GM18951 (cell line): ENCODE measurements around the gene TYW5.

ENCODE experiments used
- POLR2A ChIP-seq: IDR thresholded peaks from 4 replicates; pipeline ENCODE4 v1.6.1; 2011; ENCODE audit warnings: mild to moderate bottlenecking; ENCODE audit not compliant: insufficient read length, insufficient read depth; ENCODE audit errors: extremely low read depth
- in situ Hi-C: fragments of 300-500 bp; cut with MboI; formaldehyde crosslinking; loops from one replicate; pipeline ENCODE4 v1.12.0; 2022; ENCODE audit warnings: low sequenced_read_pairs, mixed read lengths, inconsistent platforms; ENCODE audit not compliant: unreplicated experiment

TYW5 gene

DNA sequence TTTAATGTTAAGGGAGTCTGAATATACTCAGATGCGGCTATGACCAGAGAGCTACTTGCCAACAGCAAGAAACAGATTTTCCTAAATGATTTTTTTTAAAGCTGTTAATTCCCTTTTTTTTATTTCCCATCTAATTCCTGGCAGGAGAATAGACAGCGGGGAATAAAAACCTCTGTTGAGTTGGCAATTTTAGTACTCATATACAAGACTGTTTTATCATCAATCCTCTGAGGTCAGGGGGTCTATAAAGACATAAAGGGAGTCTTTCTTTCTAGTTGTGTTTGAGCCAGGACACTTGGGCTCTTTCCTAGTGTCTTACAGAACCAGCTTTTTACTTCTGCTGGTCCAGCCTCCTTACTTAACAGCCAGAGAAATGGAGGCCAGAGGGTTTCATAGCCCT, 29.5 kb upstream of the TYW5 start:
- TF ChIP-seq POLR2A: no peak
- in situ Hi-C loops: no loop called here

DNA sequence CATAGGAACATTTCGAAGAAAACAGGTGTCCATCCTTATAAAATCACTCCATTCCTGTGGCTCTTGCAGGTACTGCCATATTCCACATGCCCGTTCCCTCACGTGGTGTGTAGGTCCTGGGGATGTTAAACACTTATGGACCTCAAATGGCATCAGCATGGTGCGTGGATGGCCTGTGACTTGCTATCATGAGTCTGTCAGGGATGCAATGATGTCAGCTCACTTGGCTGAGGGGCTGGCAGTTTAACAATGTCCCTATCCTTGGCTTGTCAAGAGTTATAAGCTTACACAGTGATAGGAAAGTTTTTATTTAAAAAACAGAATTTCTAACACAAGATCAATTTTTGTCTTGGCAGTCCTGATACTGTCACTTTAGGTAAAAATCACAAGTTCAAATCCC, 28.9 kb upstream of the TYW5 start:
- in situ Hi-C loops: no loop called here
- no peak for TF ChIP-seq POLR2A

DNA sequence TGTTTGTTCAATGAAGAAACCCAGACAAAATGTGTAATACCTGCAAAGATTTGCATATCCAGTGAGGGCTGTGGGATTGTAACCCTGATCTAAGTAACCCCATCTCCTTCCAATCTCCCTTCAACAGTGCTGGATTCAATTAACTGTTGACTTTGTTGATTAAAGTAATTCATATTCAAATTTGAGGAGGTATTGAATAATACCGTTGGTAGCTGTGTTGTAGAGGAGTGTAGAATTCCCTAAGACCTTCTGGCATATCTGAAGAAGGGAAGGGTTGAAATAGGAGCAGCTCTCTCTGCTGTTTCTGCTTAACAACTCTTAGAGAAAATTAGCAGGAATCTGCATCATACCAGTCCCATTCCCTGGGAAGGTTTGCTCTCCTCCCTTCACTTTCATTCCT, 28.2 kb upstream of the TYW5 start:
- in situ Hi-C loops: no loop called here
- TF ChIP-seq POLR2A: no peak

DNA sequence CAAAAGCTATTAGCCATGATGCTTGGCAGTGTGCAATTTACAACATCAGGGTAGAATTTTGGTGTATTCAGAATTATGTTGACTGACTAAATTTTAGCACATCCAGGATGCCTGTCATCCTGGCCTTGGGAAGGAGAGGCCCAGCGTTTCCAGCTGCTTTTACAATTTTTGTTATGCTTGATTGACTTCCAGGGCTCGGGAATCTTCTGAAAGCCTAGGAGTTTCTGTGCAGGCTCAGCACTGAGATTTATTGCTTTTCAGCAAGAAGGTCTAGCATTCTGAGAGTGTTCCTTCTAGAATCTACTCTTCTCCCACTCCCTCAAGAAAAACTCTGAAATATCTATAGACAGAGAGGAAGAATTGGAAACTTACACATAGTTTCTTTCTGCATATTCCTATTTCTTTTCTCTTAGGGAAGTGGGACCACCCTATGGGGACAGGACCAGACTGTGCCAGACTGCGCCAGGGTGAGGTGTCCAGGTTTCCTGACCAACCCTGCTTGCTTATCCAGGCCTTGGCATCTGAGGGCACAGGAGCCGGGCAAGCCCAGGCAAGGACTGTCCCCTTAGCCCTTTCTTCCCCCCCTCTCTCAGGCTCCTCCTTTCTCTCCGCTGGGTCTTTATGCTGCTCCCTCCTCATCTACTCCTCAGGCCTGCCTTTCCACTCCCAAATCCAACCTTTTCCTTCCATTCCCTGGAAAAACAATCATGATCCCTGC, 27.0 kb upstream of the TYW5 start:
- in situ Hi-C loops: no loop called here
- no peak for TF ChIP-seq POLR2A

DNA sequence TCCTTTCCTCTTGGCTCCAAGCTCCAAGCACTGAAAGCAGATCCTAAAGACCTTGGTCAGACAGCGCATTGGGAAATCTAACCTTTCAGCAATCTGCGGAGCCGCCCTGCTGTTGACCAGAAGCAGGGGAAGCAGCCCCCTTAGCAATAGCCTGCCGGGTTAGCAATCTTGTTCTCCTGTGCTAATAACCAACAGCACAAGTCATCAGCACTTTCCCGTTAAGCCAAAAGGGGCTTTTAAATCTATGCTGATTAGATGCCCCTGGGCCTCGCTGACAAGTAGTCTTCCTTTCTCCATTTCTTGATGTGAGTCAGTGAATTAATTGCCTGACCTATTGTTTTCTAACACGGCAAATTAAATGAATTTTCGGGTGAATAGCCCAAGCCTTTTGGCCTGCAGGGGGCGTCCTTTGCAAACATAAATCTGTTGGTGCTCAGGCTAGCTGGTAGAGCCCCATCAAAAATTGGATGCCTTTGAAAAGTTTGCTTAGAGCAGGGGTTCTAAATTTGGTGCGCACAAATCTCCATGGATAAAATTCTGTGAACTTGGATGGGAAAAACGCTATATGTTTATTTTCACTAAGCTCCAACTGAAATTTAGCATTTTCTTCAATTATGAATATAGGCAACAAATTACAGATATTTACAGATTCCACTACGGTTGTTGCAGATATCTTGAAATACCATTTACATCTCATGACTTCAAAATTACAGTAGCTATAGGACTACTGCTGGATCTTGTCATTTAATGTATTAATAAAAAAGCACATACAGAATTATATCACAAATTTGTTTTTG, 24.7 kb upstream of the TYW5 start:
- in situ Hi-C loops: loop anchor here (5.0 kb wide), 1 partner anchor 497 kb away; no protein-coding TSS in a partner anchor

DNA sequence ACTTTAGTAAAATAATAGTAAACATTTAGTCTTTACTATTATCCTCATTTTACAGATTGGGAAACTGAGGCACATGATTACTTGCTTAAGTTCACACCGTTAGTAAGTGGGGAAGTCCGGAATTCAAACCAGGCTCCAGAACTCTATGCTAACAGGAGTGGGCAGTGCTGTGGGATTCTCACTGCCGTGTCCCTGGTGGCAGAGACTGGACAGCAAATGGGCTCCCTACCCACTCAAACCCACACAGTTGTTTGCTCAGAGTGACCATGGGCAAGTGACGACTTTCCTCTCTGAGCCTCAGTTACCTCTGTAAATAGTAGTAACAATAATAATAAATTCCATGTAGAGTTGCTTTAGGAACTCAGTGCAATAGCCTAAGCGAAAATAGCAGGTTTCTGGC, 24.1 kb upstream of the TYW5 start:
- in situ Hi-C loops: loop anchor here (5.0 kb wide), 1 partner anchor 498 kb away; no protein-coding TSS in a partner anchor

More for the DNA sequence above, 24.7 kb upstream of the TYW5 start:
- no peak for TF ChIP-seq POLR2A

DNA sequence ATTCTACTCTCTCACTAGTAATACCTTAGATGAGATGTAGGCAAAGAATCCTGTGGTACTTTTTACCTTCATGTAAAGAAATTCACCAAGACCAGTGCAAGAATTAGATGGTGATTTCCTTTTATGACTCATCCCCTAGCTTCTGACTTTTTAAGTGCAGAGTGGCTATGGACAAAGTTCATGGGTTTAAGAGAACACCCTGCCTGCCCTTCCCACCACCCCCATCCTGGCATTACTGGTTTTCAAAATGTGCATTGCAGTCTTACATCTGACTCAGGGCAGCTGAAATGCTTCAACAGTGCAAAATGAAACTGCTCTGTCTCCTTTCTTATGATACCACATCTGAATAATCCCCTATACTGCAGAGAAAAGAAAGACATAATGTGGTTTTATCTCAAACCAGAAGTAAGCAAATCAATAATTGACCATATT, 22.7 kb upstream of the TYW5 start:
- in situ Hi-C loops: loop anchor here (5.0 kb wide), 1 partner anchor 499 kb away; no protein-coding TSS in a partner anchor
- no peak for TF ChIP-seq POLR2A

More for the DNA sequence above, 24.1 kb upstream of the TYW5 start:
- no peak for TF ChIP-seq POLR2A

DNA sequence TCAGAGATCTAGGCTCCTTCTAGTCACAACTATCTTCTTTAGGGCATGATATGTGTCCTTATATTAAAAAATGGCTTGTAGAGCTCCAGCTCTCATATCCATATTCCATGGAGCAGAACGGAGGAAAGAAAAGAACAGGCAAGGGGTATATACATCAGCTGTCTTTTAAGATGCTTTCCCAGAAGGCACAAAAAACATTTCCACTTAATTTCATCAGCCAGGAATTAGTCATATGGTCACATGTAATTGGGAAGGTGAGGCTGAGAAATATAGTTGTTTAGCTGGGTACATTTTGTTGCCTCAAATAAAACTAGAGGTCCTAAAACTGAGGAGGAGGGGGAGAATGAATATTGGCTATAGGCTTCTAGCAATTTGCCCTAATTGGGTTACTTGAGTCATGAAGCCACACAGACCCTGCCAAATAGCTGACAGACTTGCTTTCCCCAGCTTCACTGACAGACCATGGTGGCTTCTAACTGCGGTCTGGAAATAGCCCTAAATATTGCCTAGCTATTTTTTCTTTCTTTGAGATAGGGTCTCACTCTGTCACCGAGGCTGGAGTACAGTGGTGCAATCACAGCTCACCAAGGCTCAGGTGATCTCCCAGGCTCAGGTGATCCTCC, 20.1 kb upstream of the TYW5 start:
- in situ Hi-C loops: loop anchor here (5.0 kb wide), 1 partner anchor 502 kb away; no protein-coding TSS in a partner anchor

DNA sequence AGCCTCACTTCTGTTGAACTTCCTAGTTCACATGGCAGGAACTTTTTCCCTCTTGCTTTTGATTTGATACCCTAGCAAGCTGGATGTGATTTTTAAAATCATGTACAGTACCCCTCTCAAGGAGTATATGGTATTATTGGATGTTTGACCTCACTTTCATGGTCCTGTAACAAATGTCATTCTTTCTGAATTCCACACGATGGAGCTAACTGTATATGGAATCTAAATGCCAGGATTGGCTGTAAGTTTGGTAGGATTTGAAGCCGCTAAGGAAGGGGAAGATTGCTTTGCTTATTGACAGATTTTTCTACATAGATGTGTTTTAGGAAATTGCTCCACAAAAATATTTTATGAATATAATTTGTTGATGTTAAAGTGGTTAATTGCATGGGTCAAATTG, 18.4 kb upstream of the TYW5 start:
- in situ Hi-C loops: loop anchor here (25.0 kb wide), 1 partner anchor 739 kb away; no protein-coding TSS in a partner anchor
- TF ChIP-seq POLR2A: no peak

More for the DNA sequence above, 20.1 kb upstream of the TYW5 start:
- no peak for TF ChIP-seq POLR2A

DNA sequence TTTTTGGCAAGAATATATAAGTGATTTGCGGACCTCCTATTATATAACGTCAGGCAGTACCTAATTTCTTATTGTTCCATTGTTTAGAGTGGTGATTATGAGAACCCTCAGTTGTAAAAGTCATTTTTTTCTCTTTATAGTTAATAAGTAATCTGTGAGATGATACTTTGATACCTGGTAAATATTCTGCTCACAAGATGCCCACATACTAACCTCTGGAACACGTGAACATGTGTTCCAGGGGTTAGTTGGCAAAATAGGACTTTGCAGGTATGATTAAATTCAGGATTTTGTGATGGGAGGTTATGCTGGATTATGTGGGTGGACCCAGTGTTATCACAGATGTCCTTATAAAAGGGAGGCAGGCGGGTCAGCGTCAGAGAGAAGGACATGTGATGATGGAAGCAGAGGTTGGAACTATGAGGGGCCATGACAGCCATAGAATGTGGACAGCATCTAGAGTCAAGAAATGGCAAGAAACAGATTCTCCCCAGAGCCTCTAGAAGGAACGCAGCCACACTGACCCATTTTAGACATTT, 16.9 kb upstream of the TYW5 start:
- TF ChIP-seq POLR2A: no peak
- in situ Hi-C loops: loop anchor here (25.0 kb wide), 1 partner anchor 740 kb away; no protein-coding TSS in a partner anchor

DNA sequence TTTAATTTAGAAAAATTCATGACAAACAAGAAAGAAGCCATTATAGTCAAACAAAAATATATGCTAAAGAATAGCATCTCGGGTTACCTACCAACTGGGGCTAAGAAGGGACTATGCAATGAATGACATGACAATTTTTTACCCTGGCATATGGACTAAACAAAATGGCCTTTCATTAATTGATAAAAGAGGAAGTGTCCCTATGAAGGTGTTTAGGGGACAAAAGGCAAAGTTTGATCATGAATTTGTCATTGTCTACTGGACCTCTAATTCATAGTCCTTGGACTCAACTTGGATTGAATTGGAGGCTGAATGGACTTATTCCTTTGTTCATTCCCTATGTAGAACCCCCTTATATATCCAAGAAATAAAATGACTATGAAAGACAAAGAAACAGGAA, 12.8 kb upstream of the TYW5 start:
- in situ Hi-C loops: loop anchor here (25.0 kb wide), 1 partner anchor 744 kb away; no protein-coding TSS in a partner anchor
- no peak for TF ChIP-seq POLR2A

DNA sequence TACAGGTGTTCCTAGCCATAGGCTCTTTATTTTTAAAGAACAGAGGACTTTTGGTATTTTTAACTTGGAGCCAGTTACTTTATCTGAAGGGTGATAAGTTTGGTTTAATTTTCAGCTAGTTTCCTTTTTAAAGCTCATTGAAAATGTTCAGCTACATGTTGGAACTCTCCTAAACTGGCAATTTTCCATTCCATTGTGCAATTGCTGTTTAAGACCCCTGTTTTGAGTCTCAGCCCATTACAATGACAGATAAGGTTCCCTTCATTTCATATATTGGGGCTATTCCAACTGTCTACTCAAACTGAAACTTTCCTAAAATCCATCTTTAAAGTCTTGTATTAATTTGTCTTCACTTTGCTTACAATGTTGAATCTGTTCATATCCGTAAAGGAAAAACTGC, 11.7 kb upstream of the TYW5 start:
- no peak for TF ChIP-seq POLR2A
- in situ Hi-C loops: loop anchor here (25.0 kb wide), 1 partner anchor 745 kb away; no protein-coding TSS in a partner anchor

DNA sequence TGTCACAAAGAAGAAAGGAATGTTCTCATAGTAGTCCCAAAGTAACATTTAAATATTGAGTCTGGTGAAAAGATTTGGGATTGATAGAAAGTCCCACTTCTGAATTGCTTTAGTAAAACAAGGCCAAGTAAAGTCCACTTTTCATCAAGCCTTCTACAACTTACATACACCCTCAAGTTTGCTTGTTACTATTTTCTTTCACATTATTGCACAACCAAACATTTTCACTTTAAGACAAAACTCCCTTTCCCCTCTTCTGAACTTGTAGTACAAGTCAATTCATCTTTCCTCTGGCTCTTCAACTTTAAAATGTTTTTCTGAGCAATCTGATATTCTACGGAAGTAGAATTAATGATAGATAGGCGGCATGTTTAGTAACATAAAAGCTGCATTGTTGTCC, 11.1 kb upstream of the TYW5 start:
- in situ Hi-C loops: loop anchor here (25.0 kb wide), 1 partner anchor 746 kb away; no protein-coding TSS in a partner anchor
- TF ChIP-seq POLR2A: no peak
